NCI-H345 (cell line): Measurements from ENCODE around the gene PCGF3.
"Not testable (repeated sequence)": the region's sequence is repeated elsewhere in the genome, so short reads cannot be mapped to it uniquely, and the experiment has no call there.

ENCODE experiments used
- DNase-seq: peaks from one replicate; lab custom pipeline; 2025; lab: John Stamatoyannopoulos, UW

Gene PCGF3

GRCh38 chr4:704198-704891 is 1.3 kb upstream of the PCGF3 start:
- DNase-seq = no peak

- DNase-seq = no peak
Measured at GRCh38 chr4:704971-705277, 708 bp upstream of the PCGF3 start.

GRCh38 chr4:706083-706633 is 526 bp downstream of the PCGF3 start:
- not testable (repeated sequence) for DNase-seq

GRCh38 chr4:706834-707598 is 1.4 kb downstream of the PCGF3 start:
- DNase-seq = no peak

GRCh38 chr4:707929-708630 is 2.4 kb downstream of the PCGF3 start:
- no peak for DNase-seq

GRCh38 chr4:708631-708933 is 3.0 kb downstream of the PCGF3 start:
- no peak for DNase-seq

- DNase-seq = no peak
Measured at GRCh38 chr4:709348-709747, 3.7 kb downstream of the PCGF3 start.

- DNase-seq = no peak
Measured at GRCh38 chr4:710116-710515, 4.5 kb downstream of the PCGF3 start.

- no peak for DNase-seq
Measured at GRCh38 chr4:710916-711315, 5.3 kb downstream of the PCGF3 start.

GRCh38 chr4:712093-712492 is 6.5 kb downstream of the PCGF3 start:
- no peak for DNase-seq

GRCh38 chr4:712916-713632 is 7.4 kb downstream of the PCGF3 start:
- DNase-seq = no peak

- DNase-seq = no peak
Measured at GRCh38 chr4:714087-714486, 8.5 kb downstream of the PCGF3 start.

- no peak for DNase-seq
Measured at GRCh38 chr4:717601-718320, 12.1 kb downstream of the PCGF3 start.

- DNase-seq = no peak
Measured at GRCh38 chr4:718460-718859, 12.8 kb downstream of the PCGF3 start.

- DNase-seq = no peak
Measured at GRCh38 chr4:720111-720860, 14.7 kb downstream of the PCGF3 start.

GRCh38 chr4:721261-722168 is 15.9 kb downstream of the PCGF3 start:
- no peak for DNase-seq

GRCh38 chr4:722169-722725 is 16.6 kb downstream of the PCGF3 start:
- DNase-seq = no peak

GRCh38 chr4:722851-723360 is 17.3 kb downstream of the PCGF3 start:
- no peak for DNase-seq

- DNase-seq = no peak
Measured at GRCh38 chr4:723751-724530, 18.3 kb downstream of the PCGF3 start.
